Fibroblast of lung (primary cell): ENCODE data around the gene FOXS1. TPM values are rescaled to one million over a fixed set of nuclear protein-coding genes. Genes with fewer than 3 reads are reported as not detected.

Source experiments
- DNase-seq, 2 donors: peaks; one replicate each; pipeline versions ENCODE4 v3.0.0 to v3.0.0-alpha.2; 2010; ENCODE audit warnings: low read depth in 2 of 2
- H2AFZ ChIP-seq: 2 replicates; pipeline ENCODE4 v1.5.1; 2012; ENCODE audit warnings: low read length, control low read depth, inconsistent platforms
- H3K27ac ChIP-seq: 2 replicates; pipeline ENCODE4 v1.5.1; 2011; ENCODE audit warnings: low read length, control low read depth; ENCODE audit not compliant: insufficient read depth
- H3K27me3 ChIP-seq: 2 replicates; pipeline ENCODE4 v1.5.1; 2011; ENCODE audit warnings: mild to moderate bottlenecking, low read length; ENCODE audit not compliant: control insufficient read depth, insufficient read depth
- H3K36me3 ChIP-seq: 2 replicates; pipeline ENCODE4 v1.5.1; 2011; ENCODE audit warnings: low read length; ENCODE audit not compliant: control insufficient read depth, insufficient read depth
- H3K4me1 ChIP-seq: 2 replicates; pipeline ENCODE4 v1.5.1; 2011; ENCODE audit warnings: low read length; ENCODE audit not compliant: control insufficient read depth, insufficient read depth; ENCODE audit errors: extremely low read depth
- H3K4me2 ChIP-seq: 2 replicates; pipeline ENCODE4 v1.5.1; 2011; ENCODE audit warnings: low read length, control low read depth; ENCODE audit not compliant: insufficient read depth; ENCODE audit errors: extremely low read depth
- H3K4me3 ChIP-seq, 4 experiments: fragments of 200-600 bp in 1 of 4; sonication (generic) in 1 of 4; replicated peaks in 1 of 4; 2 replicates each; pipeline ENCODE4 v1.5.1; 2011 to 2016; ENCODE audit warnings: low read length in 4 of 4, low read depth in 3 of 4, mild to moderate bottlenecking in 3 of 4, control low read depth in 2 of 4, inconsistent platforms in 1 of 4, mixed read lengths in 1 of 4; ENCODE audit not compliant: insufficient read depth in 1 of 4; ENCODE audit errors: control extremely low read depth in 1 of 4
- H3K79me2 ChIP-seq: 2 replicates; pipeline ENCODE4 v1.5.1; 2012; ENCODE audit warnings: mild to moderate bottlenecking, low read length, inconsistent platforms; ENCODE audit not compliant: control insufficient read depth, insufficient read depth
- H3K9ac ChIP-seq: 2 replicates; pipeline ENCODE4 v1.5.1; 2011; ENCODE audit warnings: mild to moderate bottlenecking, low read length, control low read depth; ENCODE audit not compliant: insufficient read depth
- H3K9me3 ChIP-seq: 2 replicates; pipeline ENCODE4 v1.5.1; 2012; ENCODE audit warnings: low read depth, low read length; ENCODE audit not compliant: control insufficient read depth, insufficient read depth
- H4K20me1 ChIP-seq: 2 replicates; pipeline ENCODE4 v1.5.1; 2011; ENCODE audit warnings: low read length; ENCODE audit not compliant: control insufficient read depth, insufficient read depth; ENCODE audit errors: extremely low read depth
- EZH2 ChIP-seq: IDR thresholded peaks from 2 replicates; pipeline ENCODE4 v1.5.1; 2012; ENCODE audit warnings: low read length, control low read depth, mild to moderate bottlenecking; ENCODE audit errors: missing control alignments
- polyA plus RNA-seq, 2 donors: library from polyadenylated mRNA; depleted of rRNA in 1 of 2; stranded (reverse) in 1 of 2; unstranded in 1 of 2; fragments of >200 nt; gene quantifications; 2 replicates each; pipeline ENCODE4 v1.2.1, GENCODE V29; 2011 to 2012; ENCODE audit warnings: missing spikeins in 1 of 2
- total RNA-seq: library from RNA; depleted of rRNA; stranded (reverse); fragments of >200 nt; gene quantifications from 2 replicates; pipeline ENCODE4 v1.2.1, GENCODE V29; 2014
- TF ChIP-seq, protein P1 (sequence below), 2 donors: IDR thresholded peaks in 1 of 2; conservative IDR thresholded peaks in 1 of 2; 1 replicate in 1 of 2; 2 replicates in 1 of 2; pipeline ENCODE4 v1.5.1; 2011 to 2012; ENCODE audit warnings: low read length in 2 of 2, control low read depth in 1 of 2, inconsistent platforms in 1 of 2, low read depth in 1 of 2, mild to moderate bottlenecking in 1 of 2

The FOXS1 gene
- total and polyA plus RNA-seq, 2 donors (not counting 1 experiment from before 2014, with no cell fraction given): under 0.01 TPM; not detected in 1

DNA sequence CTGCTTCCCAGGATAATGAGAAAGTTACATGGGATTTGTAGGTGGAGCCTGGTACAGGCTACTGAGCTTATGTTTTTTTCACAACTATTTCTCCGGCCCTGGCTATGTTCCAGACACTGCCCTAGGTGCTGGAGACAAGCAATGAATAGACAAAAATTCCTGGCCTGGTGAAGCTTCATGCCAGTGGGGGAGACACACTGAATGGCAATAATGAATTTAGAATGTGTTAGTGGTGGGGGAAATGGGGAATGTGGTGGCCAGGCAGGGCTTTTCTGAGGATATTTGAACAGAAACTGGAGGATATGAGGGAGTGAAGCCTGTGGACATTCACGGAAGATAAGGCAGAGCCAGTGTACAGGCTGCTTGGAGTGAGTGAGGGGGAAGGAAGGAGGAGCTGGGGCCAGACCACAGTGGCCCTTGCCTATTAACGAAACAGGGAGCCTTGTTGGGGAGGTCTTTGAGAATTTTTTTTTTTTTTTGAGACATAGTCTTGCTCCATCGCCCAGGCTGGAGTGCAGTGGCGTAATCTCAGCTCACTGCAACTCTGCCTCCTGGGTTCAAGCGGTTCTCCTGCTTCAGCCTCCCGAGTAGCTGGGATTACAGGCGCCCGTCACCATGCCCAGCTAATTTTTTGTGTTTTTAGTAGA is 6.6 kb downstream of the FOXS1 start:
- H3K9ac ChIP-seq: no peak overlapping the region
- no peaks in the 10 kb centered on the region for H3K79me2 ChIP-seq
- no peak overlapping the region for H3K27ac ChIP-seq
- no peak for DNase-seq
- peaks cover 58% of the 10 kb centered on the region for H3K4me1 ChIP-seq
- no peak overlapping the region for H2AFZ ChIP-seq
- H3K9me3 ChIP-seq: no peaks in the 10 kb centered on the region
- TF ChIP-seq, protein P1, sequence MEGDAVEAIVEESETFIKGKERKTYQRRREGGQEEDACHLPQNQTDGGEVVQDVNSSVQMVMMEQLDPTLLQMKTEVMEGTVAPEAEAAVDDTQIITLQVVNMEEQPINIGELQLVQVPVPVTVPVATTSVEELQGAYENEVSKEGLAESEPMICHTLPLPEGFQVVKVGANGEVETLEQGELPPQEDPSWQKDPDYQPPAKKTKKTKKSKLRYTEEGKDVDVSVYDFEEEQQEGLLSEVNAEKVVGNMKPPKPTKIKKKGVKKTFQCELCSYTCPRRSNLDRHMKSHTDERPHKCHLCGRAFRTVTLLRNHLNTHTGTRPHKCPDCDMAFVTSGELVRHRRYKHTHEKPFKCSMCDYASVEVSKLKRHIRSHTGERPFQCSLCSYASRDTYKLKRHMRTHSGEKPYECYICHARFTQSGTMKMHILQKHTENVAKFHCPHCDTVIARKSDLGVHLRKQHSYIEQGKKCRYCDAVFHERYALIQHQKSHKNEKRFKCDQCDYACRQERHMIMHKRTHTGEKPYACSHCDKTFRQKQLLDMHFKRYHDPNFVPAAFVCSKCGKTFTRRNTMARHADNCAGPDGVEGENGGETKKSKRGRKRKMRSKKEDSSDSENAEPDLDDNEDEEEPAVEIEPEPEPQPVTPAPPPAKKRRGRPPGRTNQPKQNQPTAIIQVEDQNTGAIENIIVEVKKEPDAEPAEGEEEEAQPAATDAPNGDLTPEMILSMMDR (conservative IDR thresholded peaks at IDR 0.05 in 1 of 2, IDR thresholded peaks at IDR 0.05 in 1 of 2; ENCODE audit: low read depth in 1 of 2, low read length in 2 of 2): no peak
- no peak for TF ChIP-seq EZH2
- no peaks in the 10 kb centered on the region for H3K27me3 ChIP-seq
- no peak overlapping the region for H3K4me3 ChIP-seq
- no peaks in the 10 kb centered on the region for H4K20me1 ChIP-seq
- H3K36me3 ChIP-seq: no peaks in the 10 kb centered on the region
- no peak overlapping the region for H3K4me2 ChIP-seq

DNA sequence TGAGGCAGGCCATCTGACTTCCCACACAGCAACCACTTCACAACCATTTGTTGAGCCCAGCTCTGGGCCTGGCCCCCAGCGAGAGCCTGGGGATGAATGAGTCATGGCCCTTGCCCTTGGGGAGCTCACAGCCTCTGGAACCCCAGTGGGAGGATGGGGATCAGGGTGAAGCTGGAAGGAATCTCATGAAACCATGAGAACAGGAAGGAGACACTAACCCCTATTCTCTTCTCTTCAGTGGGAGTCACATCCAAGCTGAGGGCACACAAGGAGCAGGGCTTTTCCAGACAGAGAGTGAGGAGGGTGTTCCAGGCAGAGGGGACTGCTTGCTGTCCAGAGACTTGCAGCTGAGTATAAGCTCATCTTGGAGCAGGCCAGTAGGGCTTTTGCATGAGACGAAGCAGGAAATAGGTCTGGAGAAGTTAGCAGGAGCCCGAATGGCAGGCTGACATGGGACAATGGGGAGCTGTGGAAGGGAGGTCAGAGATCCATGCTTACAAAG is 7.5 kb downstream of the FOXS1 start:
- peaks cover 52% of the 10 kb centered on the region for H3K4me1 ChIP-seq
- H3K9me3 ChIP-seq: no peaks in the 10 kb centered on the region
- peak; percentile 29 to 58 for DNase-seq
- no peak overlapping the region for H3K4me2 ChIP-seq
- no peaks in the 10 kb centered on the region for H3K79me2 ChIP-seq
- no peaks in the 10 kb centered on the region for H3K36me3 ChIP-seq
- H3K4me3 ChIP-seq: no peak overlapping the region
- no peaks in the 10 kb centered on the region for H3K27me3 ChIP-seq
- no peak overlapping the region for H2AFZ ChIP-seq
- no peak overlapping the region for H3K27ac ChIP-seq
- TF ChIP-seq EZH2: no peak
- TF ChIP-seq, protein P1 (conservative IDR thresholded peaks at IDR 0.05 in 1 of 2, IDR thresholded peaks at IDR 0.05 in 1 of 2; ENCODE audit: low read depth in 1 of 2, low read length in 2 of 2): no peak
- H4K20me1 ChIP-seq: no peaks in the 10 kb centered on the region
- H3K9ac ChIP-seq: no peak overlapping the region

DNA sequence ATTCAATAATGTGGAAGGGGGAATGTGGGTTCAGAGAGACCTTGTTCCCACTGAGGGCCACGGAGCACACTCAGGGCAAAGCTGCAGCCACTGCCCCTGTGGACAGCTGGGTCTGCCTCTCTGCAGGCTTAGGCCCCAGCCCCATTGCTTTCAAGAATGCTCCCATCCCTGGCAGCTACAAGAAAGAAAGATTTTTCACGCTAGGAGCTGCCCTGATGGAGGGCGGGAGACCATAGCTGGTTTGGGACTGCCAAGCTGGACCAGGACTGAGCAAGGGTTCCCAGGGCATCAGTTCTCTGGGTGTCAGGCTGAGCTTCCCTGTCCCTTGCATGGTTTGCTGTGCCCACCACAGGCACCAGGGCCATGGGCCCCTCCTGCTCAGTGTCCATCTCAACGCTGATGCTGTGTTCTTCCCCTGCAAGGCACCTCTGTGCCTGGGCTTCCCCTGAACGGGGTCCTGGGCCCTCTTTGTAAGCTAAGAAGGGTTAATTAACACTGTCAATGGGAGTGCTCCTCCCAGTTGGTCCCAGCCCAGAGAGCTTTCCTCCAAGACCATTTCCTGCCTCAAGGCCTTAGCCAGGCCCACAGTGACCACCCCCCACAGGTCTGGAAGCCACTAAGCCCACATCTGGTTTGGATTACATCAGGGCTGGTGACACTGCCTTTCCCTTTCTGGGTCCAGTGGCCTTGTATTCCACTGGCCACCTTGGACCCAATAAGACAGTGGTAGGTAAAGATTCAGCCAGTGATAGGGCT is 8.4 kb downstream of the FOXS1 start:
- no peaks in the 10 kb centered on the region for H3K79me2 ChIP-seq
- no peak overlapping the region for H3K27ac ChIP-seq
- H3K4me3 ChIP-seq: no peak overlapping the region
- H3K36me3 ChIP-seq: no peaks in the 10 kb centered on the region
- H2AFZ ChIP-seq: no peak overlapping the region
- peaks cover 43% of the 10 kb centered on the region for H3K4me1 ChIP-seq
- TF ChIP-seq EZH2: no peak
- H3K27me3 ChIP-seq: no peaks in the 10 kb centered on the region
- no peaks in the 10 kb centered on the region for H3K9me3 ChIP-seq
- peak overlapping the region; percentile 37 for H3K4me2 ChIP-seq
- no peaks in the 10 kb centered on the region for H4K20me1 ChIP-seq
- peak in 1 of 2 donors; percentile 53 for DNase-seq
- no peak overlapping the region for H3K9ac ChIP-seq
